Immature natural killer cell (primary cell): ENCODE results near the gene CSNK1G1. TPM values are rescaled to one million over a fixed set of nuclear protein-coding genes. Genes with fewer than 3 reads are reported as not detected.
"Not testable (repeated sequence)": the region's sequence is repeated elsewhere in the genome, so short reads cannot be mapped to it uniquely, and the experiment has no call there.

Experiments
- DNase-seq, 3 donors: peaks; one replicate each; pipeline ENCODE4 v3.0.0; 2022; ENCODE audit warnings: mixed read lengths in 1 of 3
- H3K27ac Mint-ChIP-seq, 6 donors: one replicate each; pipeline ENCODE4 v1.8.0; 2020; ENCODE audit warnings: mixed read lengths in 6 of 6, mild to moderate bottlenecking in 5 of 6, inconsistent platforms in 4 of 6, moderate library complexity in 3 of 6
- H3K27me3 Mint-ChIP-seq, 3 donors: one replicate each; pipeline ENCODE4 v1.8.0; 2020 to 2021; ENCODE audit warnings: low read depth in 3 of 3, mild to moderate bottlenecking in 3 of 3, mixed read lengths in 3 of 3, moderate library complexity in 3 of 3, inconsistent platforms in 1 of 3
- H3K36me3 Mint-ChIP-seq, 3 donors: one replicate each; pipeline ENCODE4 v1.8.0; 2020; ENCODE audit warnings: mixed read lengths in 3 of 3, inconsistent platforms in 2 of 3, mild to moderate bottlenecking in 2 of 3
- H3K4me1 Mint-ChIP-seq, 2 donors: one replicate each; pipeline ENCODE4 v1.8.0; 2020; ENCODE audit warnings: inconsistent platforms in 2 of 2, mild to moderate bottlenecking in 2 of 2, mixed read lengths in 2 of 2, moderate library complexity in 1 of 2
- H3K4me3 Mint-ChIP-seq, 5 donors: one replicate each; pipeline ENCODE4 v1.8.0; 2020; ENCODE audit warnings: mild to moderate bottlenecking in 5 of 5, mixed read lengths in 5 of 5, inconsistent platforms in 3 of 5, moderate library complexity in 3 of 5
- H3K9me3 Mint-ChIP-seq, 6 donors: one replicate each; pipeline ENCODE4 v1.8.0; 2020; ENCODE audit warnings: mild to moderate bottlenecking in 6 of 6, mixed read lengths in 6 of 6, inconsistent platforms in 4 of 6, moderate library complexity in 3 of 6
- polyA plus RNA-seq, 3 donors: library from polyadenylated mRNA; unstranded; fragments of 300-500 nt; fragmentation: Illumina TruSeq; gene quantifications; one replicate each; pipeline ENCODE4 v1.2.3, GENCODE V29; 2021

CSNK1G1 gene
- polyA plus RNA-seq, 3 donors from 2014 or later = 9.7 to 18.5 (median 11.6) TPM

GRCh38 chr15:64236156-64236894 lies 119.6 kb downstream of the CSNK1G1 start:
- no peaks in the 10 kb centered on the region for H3K9me3 Mint-ChIP-seq
- H3K27ac Mint-ChIP-seq = no peak overlapping the region
- DNase-seq = no peak
- peaks cover 20 to 39% of the 10 kb centered on the region in 2 donors for H3K4me1 Mint-ChIP-seq
- no peak overlapping the region for H3K4me3 Mint-ChIP-seq
- H3K36me3 Mint-ChIP-seq = no peaks in the 10 kb centered on the region
- H3K27me3 Mint-ChIP-seq = no peaks in the 10 kb centered on the region

DNA sequence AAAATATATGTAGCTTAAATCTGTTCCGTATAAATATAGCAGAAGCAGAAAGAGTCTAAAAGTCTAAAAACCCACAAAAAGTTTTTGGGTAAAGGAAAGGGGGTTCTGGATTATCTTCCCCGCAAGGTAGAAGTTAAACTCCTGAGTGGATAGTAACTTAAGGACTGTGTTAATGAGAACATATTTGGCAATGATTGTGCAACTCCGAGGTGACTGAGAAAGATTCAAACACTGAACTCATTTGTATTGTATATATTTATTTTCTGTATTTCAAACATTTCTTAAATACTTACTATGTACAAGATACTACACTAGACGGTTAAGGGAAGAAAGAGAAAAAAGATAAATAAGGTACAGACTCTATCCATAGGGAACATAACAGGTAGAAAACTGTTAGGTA lies 120.4 kb downstream of the CSNK1G1 start:
- no peaks in the 10 kb centered on the region for H3K9me3 Mint-ChIP-seq

DNA sequence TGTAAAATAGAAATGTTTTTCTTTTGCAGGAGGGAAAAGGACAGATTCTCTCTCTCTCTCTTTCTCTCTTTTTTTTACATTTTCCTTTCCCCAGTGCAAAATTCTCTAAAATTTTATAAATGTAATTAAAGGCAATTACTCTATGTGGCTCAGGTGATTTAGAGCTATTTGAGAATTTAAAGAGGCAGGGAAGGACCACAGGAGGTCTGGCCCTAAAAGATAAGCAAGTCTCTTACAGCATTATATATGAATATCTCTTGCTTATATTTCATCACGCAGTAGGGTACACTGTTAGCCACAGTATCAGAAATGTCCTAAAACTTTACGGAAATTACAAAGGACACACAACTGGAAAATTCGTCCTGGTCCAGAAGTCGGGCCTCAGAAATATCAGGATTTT lies 122.7 kb downstream of the CSNK1G1 start:
- DNase-seq = no peak
- H3K27ac Mint-ChIP-seq = no peak overlapping the region
- peaks cover 0 to 4% (median 3%) of the 10 kb centered on the region in 3 donors for H3K27me3 Mint-ChIP-seq
- H3K4me1 Mint-ChIP-seq = peaks cover 10 to 25% of the 10 kb centered on the region in 2 donors
- H3K9me3 Mint-ChIP-seq = no peaks in the 10 kb centered on the region
- no peak overlapping the region for H3K4me3 Mint-ChIP-seq
- H3K36me3 Mint-ChIP-seq = no peaks in the 10 kb centered on the region

More for the DNA sequence above, 120.4 kb downstream of the CSNK1G1 start:
- no peak for DNase-seq
- no peaks in the 10 kb centered on the region for H3K36me3 Mint-ChIP-seq
- no peak overlapping the region for H3K27ac Mint-ChIP-seq
- H3K4me1 Mint-ChIP-seq = peaks cover 16 to 31% of the 10 kb centered on the region in 2 donors
- H3K4me3 Mint-ChIP-seq = no peak overlapping the region
- H3K27me3 Mint-ChIP-seq = no peaks in the 10 kb centered on the region

- no peak overlapping the region for H3K4me3 Mint-ChIP-seq
- H3K27ac Mint-ChIP-seq = no peak overlapping the region
- H3K4me1 Mint-ChIP-seq = peaks cover 6 to 23% of the 10 kb centered on the region in 2 donors
Observed at GRCh38 chr15:64232400-64232799, 123.6 kb downstream of the CSNK1G1 start.

DNA sequence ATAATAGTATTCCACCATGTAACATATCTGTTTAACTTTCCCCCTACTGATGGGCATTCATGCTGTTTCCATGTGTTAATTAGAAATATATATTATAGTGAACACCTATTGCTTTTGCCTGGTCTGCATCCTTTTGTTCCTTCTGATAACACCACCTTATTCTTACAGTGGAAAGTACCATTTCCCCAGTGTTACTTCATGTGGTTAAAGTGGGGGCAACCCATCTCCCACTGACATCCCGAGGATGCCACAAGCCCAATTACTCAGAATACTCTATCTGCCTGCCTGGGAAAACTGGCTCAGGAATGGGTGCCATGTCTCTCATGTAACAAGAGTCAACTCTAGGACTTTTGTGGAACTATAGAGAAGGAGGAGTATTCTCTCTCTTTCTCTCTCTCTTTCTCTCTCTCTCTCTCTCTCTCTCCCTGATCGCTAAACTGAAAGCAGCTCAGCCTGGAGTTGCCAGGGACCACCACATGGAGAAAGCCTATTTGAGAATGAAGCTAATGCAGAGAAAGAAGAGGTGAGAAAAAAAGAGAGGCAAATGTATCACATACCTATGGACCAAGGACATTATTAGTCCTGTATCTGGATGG lies 126.7 kb downstream of the CSNK1G1 start:
- peaks cover 6 to 17% of the 10 kb centered on the region in 2 donors for H3K4me1 Mint-ChIP-seq
- H3K9me3 Mint-ChIP-seq = no peaks in the 10 kb centered on the region
- peak overlapping the region in 2 of 6 donors; percentile 1 to 53 for H3K27ac Mint-ChIP-seq
- DNase-seq = peak in 2 of 3 donors; percentile 5 to 17
- H3K4me3 Mint-ChIP-seq = no peak overlapping the region
- H3K27me3 Mint-ChIP-seq = peaks cover 0 to 4% (median 3%) of the 10 kb centered on the region in 3 donors
- H3K36me3 Mint-ChIP-seq = peaks cover 0 to 9% (median 0%) of the 10 kb centered on the region in 3 donors

More at GRCh38 chr15:64232400-64232799, 123.6 kb downstream of the CSNK1G1 start:
- DNase-seq = no peak
- H3K9me3 Mint-ChIP-seq = no peaks in the 10 kb centered on the region
- peaks cover 0 to 2% (median 0%) of the 10 kb centered on the region in 3 donors for H3K36me3 Mint-ChIP-seq
- H3K27me3 Mint-ChIP-seq = peaks cover 0 to 4% (median 3%) of the 10 kb centered on the region in 3 donors

DNA sequence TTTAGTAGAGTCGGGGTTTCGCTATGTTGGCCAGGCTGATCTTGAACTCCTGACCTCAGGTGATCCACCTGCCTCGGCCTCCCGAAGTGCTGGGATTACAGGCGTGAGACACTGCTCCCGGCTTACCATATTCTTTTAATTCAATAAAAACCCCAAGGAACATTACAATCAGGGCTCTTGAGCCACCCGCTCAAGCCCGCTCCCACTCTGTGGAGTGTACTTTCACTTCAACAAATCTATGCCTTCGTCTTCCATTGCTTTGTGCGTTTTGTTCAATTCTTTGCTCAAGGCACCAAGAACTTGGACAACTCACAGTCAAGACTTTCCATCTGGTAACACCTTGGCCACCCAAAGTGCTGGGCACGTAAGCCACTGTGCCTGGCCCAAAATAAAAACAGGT lies 130.2 kb downstream of the CSNK1G1 start:
- Mint-ChIP-seq H3K27me3 (peaks cover 0 to 4% (median 3%) of the 10 kb centered on the region in 3 donors), H3K9me3 (no peaks in the 10 kb centered on the region), H3K27ac (no peak overlapping the region), H3K4me3 (no peak overlapping the region), H3K4me1 (peaks cover 6 to 17% of the 10 kb centered on the region in 2 donors), H3K36me3 (peaks cover 0 to 9% (median 3%) of the 10 kb centered on the region in 3 donors)
- DNase-seq = no peak

DNA sequence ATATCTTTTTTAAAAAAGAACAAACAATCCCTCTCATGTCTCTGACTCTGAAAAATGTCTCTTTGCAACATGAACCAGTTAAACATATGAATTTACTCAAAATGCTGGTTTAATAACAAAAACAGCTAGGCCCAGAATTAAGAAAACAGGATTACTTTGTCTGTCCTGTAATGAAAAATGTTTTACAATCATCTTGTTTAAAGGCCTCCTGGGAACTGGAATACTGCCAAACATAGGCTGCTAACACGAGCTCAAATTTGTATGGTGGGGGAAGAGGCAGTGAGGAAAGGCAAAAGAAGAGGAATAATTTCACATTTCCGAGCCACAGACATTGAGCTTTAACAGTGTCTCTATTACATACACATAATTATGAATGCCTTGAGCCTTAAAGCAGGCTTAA lies 131.5 kb downstream of the CSNK1G1 start:
- Mint-ChIP-seq H3K9me3 (no peaks in the 10 kb centered on the region), H3K4me3 (no peak overlapping the region), H3K27ac (peak overlapping the region in 1 of 6 donors; percentile 11), H3K36me3 (peaks cover 0 to 9% (median 3%) of the 10 kb centered on the region in 3 donors), H3K27me3 (peaks cover 0 to 4% (median 3%) of the 10 kb centered on the region in 3 donors), H3K4me1 (peaks cover 5 to 15% of the 10 kb centered on the region in 2 donors)
- no peak for DNase-seq

DNA sequence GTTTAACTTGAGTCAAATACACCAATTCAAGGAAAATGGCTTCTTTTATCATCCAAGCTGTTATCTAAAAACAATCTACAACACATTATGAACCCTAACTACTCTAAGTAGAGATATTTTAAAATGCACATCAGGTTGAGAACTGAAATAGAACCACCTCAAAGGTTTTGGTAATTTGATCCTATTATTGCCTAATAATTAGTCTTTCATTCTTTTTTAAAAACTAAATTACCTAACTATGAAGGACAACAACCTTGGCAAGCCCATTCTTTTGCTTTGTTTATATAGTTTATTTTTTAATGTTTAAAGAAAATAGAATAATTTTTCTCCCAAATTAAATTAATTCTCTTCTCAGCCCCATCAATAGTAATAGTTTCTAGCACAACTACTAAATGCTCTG lies 132.1 kb downstream of the CSNK1G1 start:
- H3K9me3 Mint-ChIP-seq = no peaks in the 10 kb centered on the region
- H3K36me3 Mint-ChIP-seq = peaks cover 0 to 9% (median 3%) of the 10 kb centered on the region in 3 donors
- peaks cover 0 to 9% of the 10 kb centered on the region in 2 donors for H3K4me1 Mint-ChIP-seq
- no peak overlapping the region for H3K4me3 Mint-ChIP-seq
- no peak for DNase-seq
- H3K27me3 Mint-ChIP-seq = no peaks in the 10 kb centered on the region
- no peak overlapping the region for H3K27ac Mint-ChIP-seq

DNA sequence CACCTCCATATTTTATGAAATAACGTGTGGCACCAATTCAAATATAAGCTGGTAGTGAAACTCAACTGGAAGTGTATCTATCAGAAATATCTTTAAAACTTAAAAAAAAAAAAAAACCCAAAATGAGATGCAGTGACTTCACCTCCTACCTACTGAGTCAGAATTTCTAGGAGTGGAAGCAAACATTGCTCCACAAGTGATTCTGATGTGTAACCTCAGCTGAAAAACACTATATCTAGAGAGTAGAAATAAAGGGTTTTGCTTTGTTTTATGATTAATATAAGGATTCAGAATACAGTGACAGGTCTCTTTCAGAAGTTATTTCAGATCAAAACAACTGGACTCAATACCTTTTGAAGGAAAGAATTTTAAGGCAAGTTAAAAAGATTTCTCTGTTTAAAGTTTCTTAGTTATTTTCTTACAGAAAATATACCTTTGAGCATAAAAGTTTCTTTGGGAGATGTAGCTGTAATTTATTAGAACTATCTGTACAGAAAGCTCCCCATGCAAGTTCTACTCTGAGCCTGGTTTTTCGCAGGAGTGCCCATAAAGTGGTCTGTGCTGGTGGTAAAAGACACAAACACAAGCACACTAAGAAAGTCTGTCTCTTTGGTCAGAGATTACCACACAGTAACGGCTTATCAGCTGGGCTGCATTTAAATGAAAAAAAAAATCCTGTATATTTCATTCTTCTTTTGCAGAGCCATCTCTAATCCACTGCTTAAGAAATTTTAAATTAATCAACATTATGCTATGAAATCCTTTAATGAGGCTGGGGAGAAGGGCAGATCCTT lies 133.2 kb downstream of the CSNK1G1 start:
- Mint-ChIP-seq H3K4me3 (no peak overlapping the region), H3K9me3 (no peaks in the 10 kb centered on the region), H3K27me3 (no peaks in the 10 kb centered on the region), H3K36me3 (peaks cover 0 to 9% (median 3%) of the 10 kb centered on the region in 3 donors), H3K27ac (no peak overlapping the region), H3K4me1 (peaks cover 0 to under 1% of the 10 kb centered on the region in 2 donors)
- no peak for DNase-seq

- not testable (repeated sequence) for H3K4me3 Mint-ChIP-seq, H3K9me3 Mint-ChIP-seq, H3K27ac Mint-ChIP-seq, H3K27me3 Mint-ChIP-seq, H3K4me1 Mint-ChIP-seq, H3K36me3 Mint-ChIP-seq, DNase-seq
Observed at GRCh38 chr15:64221911-64222310, 134.1 kb downstream of the CSNK1G1 start.

- not testable (repeated sequence) for DNase-seq, H3K9me3 Mint-ChIP-seq, H3K4me1 Mint-ChIP-seq, H3K4me3 Mint-ChIP-seq, H3K27me3 Mint-ChIP-seq, H3K27ac Mint-ChIP-seq
- peaks cover 4 to 17% (median 13%) of the 10 kb centered on the region in 3 donors for H3K36me3 Mint-ChIP-seq
Observed at GRCh38 chr15:64217429-64217750, 138.6 kb downstream of the CSNK1G1 start.

DNA sequence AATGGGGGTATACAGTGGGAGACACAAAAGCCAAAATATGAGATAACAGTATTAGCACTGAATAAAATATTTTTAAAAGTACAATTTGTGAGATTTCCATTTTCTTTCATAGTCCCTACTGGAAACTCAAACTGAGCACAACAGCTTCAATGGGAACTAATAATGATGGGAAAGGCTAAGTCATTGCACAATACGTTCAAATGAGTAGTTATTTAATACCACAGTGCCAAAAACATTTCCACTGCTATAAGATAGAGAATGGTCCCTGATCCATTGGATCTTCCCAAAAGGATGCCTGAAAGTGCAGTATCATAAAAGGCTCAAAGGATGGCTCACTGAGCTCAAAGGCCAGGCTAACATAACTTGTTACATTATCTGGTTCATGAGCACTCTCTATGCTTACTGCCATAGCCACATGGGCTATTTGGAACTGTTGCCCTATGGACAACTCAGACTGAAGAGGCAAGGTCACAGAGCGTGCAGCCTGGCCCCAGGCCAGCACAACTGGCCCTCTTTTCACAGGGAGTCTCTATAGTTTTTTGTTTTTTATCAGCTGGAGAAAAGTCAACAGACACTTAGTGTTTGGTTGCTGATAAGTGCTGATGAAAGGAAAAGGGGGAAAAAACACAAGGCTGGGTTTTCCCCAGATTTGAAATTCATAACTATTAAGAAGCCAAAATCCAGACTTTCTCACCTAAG lies 139.1 kb downstream of the CSNK1G1 start:
- Mint-ChIP-seq H3K27ac (peak overlapping the region in 1 of 6 donors; percentile 1), H3K27me3 (no peaks in the 10 kb centered on the region), H3K9me3 (no peaks in the 10 kb centered on the region), H3K4me3 (no peak overlapping the region), H3K36me3 (peaks cover 4 to 15% (median 13%) of the 10 kb centered on the region in 3 donors), H3K4me1 (peaks cover 0 to 1% of the 10 kb centered on the region in 2 donors)
- no peak for DNase-seq

GRCh38 chr15:64216196-64216595 lies 139.8 kb downstream of the CSNK1G1 start:
- Mint-ChIP-seq H3K36me3 (peaks cover 4 to 13% (median 13%) of the 10 kb centered on the region in 3 donors), H3K27me3 (no peaks in the 10 kb centered on the region), H3K4me1 (peaks cover 0 to 8% of the 10 kb centered on the region in 2 donors), H3K9me3 (no peaks in the 10 kb centered on the region), H3K4me3 (no peak overlapping the region), H3K27ac (no peak overlapping the region)
- DNase-seq = no peak
